ENCODE results near the gene RHOH.
"Not testable (repeated sequence)": the region's sequence is repeated elsewhere in the genome, so short reads cannot be mapped to it uniquely, and the experiment has no call there.

Gene RHOH

DNA sequence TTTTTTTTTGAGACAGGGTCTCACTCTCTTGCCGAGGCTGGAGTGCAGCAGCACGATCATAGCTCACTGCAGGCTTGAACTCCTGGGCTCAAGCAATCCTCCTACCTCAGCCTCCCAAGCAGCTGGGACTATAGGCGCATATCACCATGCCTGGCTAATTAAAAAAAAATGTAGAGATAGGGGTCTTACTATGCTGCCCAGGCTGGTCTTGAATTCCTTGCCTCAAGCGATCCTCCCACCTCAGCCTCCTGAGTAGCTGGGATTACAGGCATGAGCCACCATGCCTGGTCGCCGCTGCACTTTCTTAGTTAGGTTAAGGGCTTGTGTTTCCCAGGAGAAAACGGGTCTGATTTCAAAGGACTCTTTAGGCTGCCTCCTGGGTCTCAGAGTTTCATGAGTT lies 86.0 kb downstream of the RHOH start:
- not testable (repeated sequence) for H3K23ac ChIP-seq (ENCODE audit: low read length); H2AFZ ChIP-seq (ENCODE audit: insufficient read depth, low read length, poor library complexity); H3K9me3 ChIP-seq (ENCODE audit: insufficient read depth, low read depth, low read length); H3K4ac ChIP-seq (ENCODE audit: low read depth, low read length); H3K4me2 ChIP-seq (ENCODE audit: low read length); H3K27me3 ChIP-seq (ENCODE audit: insufficient read depth, low read length); H2BK12ac ChIP-seq (ENCODE audit: low read length); H3K9ac ChIP-seq (ENCODE audit: low read length); H3K79me1 ChIP-seq (ENCODE audit: low read length); H3K36me3 ChIP-seq (ENCODE audit: control insufficient read depth in 1 of 2, insufficient read depth in 2 of 2, low read length in 2 of 2); H3K4me3 ChIP-seq (ENCODE audit: low read depth, low read length); H4K8ac ChIP-seq (ENCODE audit: low read depth, low read length); H3K79me2 ChIP-seq (ENCODE audit: control insufficient read depth, insufficient read depth, low read length, poor library complexity)
- Histone ChIP-seq H2BK5ac (ENCODE audit: low read depth, low read length, poor library complexity) (peak overlapping the region; percentile 36), H2BK120ac (ENCODE audit: insufficient read depth, low read length, poor library complexity) (peak overlapping the region; percentile 26), H4K12ac (ENCODE audit: low read depth, low read length) (peak overlapping the region; percentile 39), H3K4me1 (ENCODE audit: control insufficient read depth in 1 of 2, insufficient read depth in 2 of 2, low read length in 2 of 2) (peaks cover 15% of the 10 kb centered on the region in 2 experiments), H3K18ac (ENCODE audit: low read length) (peak overlapping the region; percentile 63), H3K27ac (ENCODE audit: low read depth, low read length) (peak overlapping the region; percentile 40), H3K14ac (ENCODE audit: low read length) (peak overlapping the region; percentile 66), H2AK5ac (ENCODE audit: low read length) (peak overlapping the region; percentile 15), H4K91ac (ENCODE audit: low read depth, low read length) (peak overlapping the region; percentile 63)
- peak; percentile 74 to 88 for DNase-seq
- WGBS (ENCODE audit: extremely low coverage, insufficient coverage, insufficient read length) = no CpG with 5 or more reads among the region's 7 CpGs

DNA sequence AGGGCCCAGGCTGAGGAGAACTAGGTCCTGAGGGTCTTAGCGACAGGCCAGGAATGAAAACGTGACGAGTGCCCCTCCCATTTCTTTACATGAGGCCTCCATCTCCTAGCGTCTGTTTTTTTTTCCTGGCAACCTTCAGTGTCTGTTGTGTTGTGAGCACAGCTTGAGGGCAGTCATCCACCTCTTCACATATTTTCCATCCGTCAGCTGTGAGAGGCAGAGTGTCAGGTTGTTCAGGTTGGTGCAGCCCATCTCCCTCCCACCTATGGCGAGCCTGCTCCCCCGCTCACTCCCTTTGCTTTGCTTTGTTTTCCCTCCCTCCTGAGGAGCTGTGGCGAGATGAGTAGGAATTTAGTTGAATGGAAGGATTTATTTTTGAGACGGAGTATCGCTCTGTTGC lies 86.6 kb downstream of the RHOH start:
- H3K79me2 ChIP-seq (ENCODE audit: control insufficient read depth, insufficient read depth, low read length, poor library complexity) = no peaks in the 10 kb centered on the region
- H4K8ac ChIP-seq (ENCODE audit: low read depth, low read length) = peak overlapping the region; percentile 37
- H3K9ac ChIP-seq (ENCODE audit: low read length) = no peak overlapping the region
- peak overlapping the region; percentile 40 for H3K27ac ChIP-seq (ENCODE audit: low read depth, low read length)
- H3K4me1 ChIP-seq (ENCODE audit: control insufficient read depth in 1 of 2, insufficient read depth in 2 of 2, low read length in 2 of 2) = peaks cover 15% of the 10 kb centered on the region in 2 experiments
- peak; percentile 91 to 98 for DNase-seq
- peak overlapping the region; percentile 36 for H2BK5ac ChIP-seq (ENCODE audit: low read depth, low read length, poor library complexity)
- peaks cover 6% of the 10 kb centered on the region for H3K79me1 ChIP-seq (ENCODE audit: low read length)
- H4K12ac ChIP-seq (ENCODE audit: low read depth, low read length) = no peak overlapping the region
- H3K14ac ChIP-seq (ENCODE audit: low read length) = peak overlapping the region; percentile 66
- no peaks in the 10 kb centered on the region for H3K9me3 ChIP-seq (ENCODE audit: insufficient read depth, low read depth, low read length)
- no peaks in the 10 kb centered on the region for H3K27me3 ChIP-seq (ENCODE audit: insufficient read depth, low read length)
- H3K36me3 ChIP-seq (ENCODE audit: control insufficient read depth in 1 of 2, insufficient read depth in 2 of 2, low read length in 2 of 2) = no peaks in the 10 kb centered on the region
- peak overlapping the region; percentile 63 for H3K18ac ChIP-seq (ENCODE audit: low read length)
- H3K4me3 ChIP-seq (ENCODE audit: low read depth, low read length) = no peak overlapping the region
- H2BK12ac ChIP-seq (ENCODE audit: low read length) = no peak overlapping the region
- H3K4me2 ChIP-seq (ENCODE audit: low read length) = no peak overlapping the region
- WGBS (ENCODE audit: extremely low coverage, insufficient coverage, insufficient read length) = no CpG with 5 or more reads among the region's 10 CpGs
- peak overlapping the region; percentile 26 for H2BK120ac ChIP-seq (ENCODE audit: insufficient read depth, low read length, poor library complexity)
- peak overlapping the region; percentile 15 for H2AK5ac ChIP-seq (ENCODE audit: low read length)
- peak overlapping the region; percentile 63 for H4K91ac ChIP-seq (ENCODE audit: low read depth, low read length)
- no peak overlapping the region for H3K23ac ChIP-seq (ENCODE audit: low read length)
- H3K4ac ChIP-seq (ENCODE audit: low read depth, low read length) = no peak overlapping the region
- no peak overlapping the region for H2AFZ ChIP-seq (ENCODE audit: insufficient read depth, low read length, poor library complexity)

DNA sequence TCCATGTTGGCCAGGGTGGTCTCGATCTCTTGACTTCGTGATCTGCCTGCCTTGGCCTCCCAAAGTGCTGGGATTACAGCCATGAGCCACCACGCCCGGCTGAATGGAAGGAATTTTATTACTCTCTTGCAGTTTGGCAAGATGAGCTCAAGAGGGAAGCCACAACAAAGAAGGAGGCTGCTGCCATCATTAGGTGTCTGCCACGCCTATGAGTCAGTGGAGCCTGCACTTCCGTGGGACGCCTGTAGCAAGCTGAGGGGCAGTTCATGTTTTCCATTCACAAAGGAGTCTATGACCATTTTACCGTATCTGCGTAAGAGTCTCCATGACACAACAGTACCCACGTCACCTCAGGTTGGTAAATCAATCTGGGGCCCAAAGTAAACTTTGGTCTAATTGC lies 87.1 kb downstream of the RHOH start:
- Histone ChIP-seq H3K14ac (ENCODE audit: low read length) (no peak overlapping the region), H4K12ac (ENCODE audit: low read depth, low read length) (no peak overlapping the region), H2AK5ac (ENCODE audit: low read length) (no peak overlapping the region), H2BK120ac (ENCODE audit: insufficient read depth, low read length, poor library complexity) (no peak overlapping the region), H4K91ac (ENCODE audit: low read depth, low read length) (no peak overlapping the region), H2AFZ (ENCODE audit: insufficient read depth, low read length, poor library complexity) (no peak overlapping the region), H3K79me1 (ENCODE audit: low read length) (peaks cover 6% of the 10 kb centered on the region), H4K8ac (ENCODE audit: low read depth, low read length) (no peak overlapping the region), H3K9ac (ENCODE audit: low read length) (no peak overlapping the region), H2BK12ac (ENCODE audit: low read length) (no peak overlapping the region), H3K4me1 (ENCODE audit: control insufficient read depth in 1 of 2, insufficient read depth in 2 of 2, low read length in 2 of 2) (peaks cover 15% of the 10 kb centered on the region in 2 experiments), H3K4me2 (ENCODE audit: low read length) (no peak overlapping the region), H3K4me3 (ENCODE audit: low read depth, low read length) (no peak overlapping the region), H3K4ac (ENCODE audit: low read depth, low read length) (no peak overlapping the region), H3K9me3 (ENCODE audit: insufficient read depth, low read depth, low read length) (no peaks in the 10 kb centered on the region), H3K36me3 (ENCODE audit: control insufficient read depth in 1 of 2, insufficient read depth in 2 of 2, low read length in 2 of 2) (no peaks in the 10 kb centered on the region), H2BK5ac (ENCODE audit: low read depth, low read length, poor library complexity) (no peak overlapping the region), H3K23ac (ENCODE audit: low read length) (no peak overlapping the region), H3K27me3 (ENCODE audit: insufficient read depth, low read length) (no peaks in the 10 kb centered on the region), H3K27ac (ENCODE audit: low read depth, low read length) (no peak overlapping the region), H3K79me2 (ENCODE audit: control insufficient read depth, insufficient read depth, low read length, poor library complexity) (no peaks in the 10 kb centered on the region), H3K18ac (ENCODE audit: low read length) (no peak overlapping the region)
- DNase-seq = peak; percentile 94 to 95
- WGBS (ENCODE audit: extremely low coverage, insufficient coverage, insufficient read length) = no CpG with 5 or more reads among the region's 10 CpGs

DNA sequence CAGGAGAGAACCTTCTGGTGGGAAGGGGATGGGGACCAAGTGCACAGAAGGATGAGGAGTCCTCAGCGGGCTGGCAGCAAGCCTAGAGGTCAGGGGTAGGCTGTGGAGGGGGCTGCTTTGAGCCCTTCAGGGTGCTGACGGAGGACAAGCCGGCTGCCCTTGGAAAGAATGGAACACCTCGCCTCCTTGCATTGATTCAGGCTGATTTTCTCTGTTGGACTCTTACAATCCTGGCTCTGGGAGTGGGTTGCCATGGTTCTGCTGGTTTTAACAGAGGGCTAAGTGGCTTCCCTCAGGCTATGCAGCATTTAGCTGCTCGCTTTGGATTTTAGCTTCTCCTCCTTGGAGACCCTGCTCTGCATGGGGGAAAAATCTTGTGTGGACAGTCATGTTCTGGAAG lies 88.9 kb downstream of the RHOH start:
- H4K8ac ChIP-seq (ENCODE audit: low read depth, low read length) = no peak overlapping the region
- H3K4me1 ChIP-seq (ENCODE audit: control insufficient read depth in 1 of 2, insufficient read depth in 2 of 2, low read length in 2 of 2) = peaks cover 15 to 17% of the 10 kb centered on the region in 2 experiments
- H3K9ac ChIP-seq (ENCODE audit: low read length) = no peak overlapping the region
- WGBS (ENCODE audit: extremely low coverage, insufficient coverage, insufficient read length) = no CpG with 5 or more reads among the region's 5 CpGs
- H3K79me2 ChIP-seq (ENCODE audit: control insufficient read depth, insufficient read depth, low read length, poor library complexity) = no peaks in the 10 kb centered on the region
- no peaks in the 10 kb centered on the region for H3K9me3 ChIP-seq (ENCODE audit: insufficient read depth, low read depth, low read length)
- H2AFZ ChIP-seq (ENCODE audit: insufficient read depth, low read length, poor library complexity) = no peak overlapping the region
- H2BK12ac ChIP-seq (ENCODE audit: low read length) = peak overlapping the region; percentile 65
- H2AK5ac ChIP-seq (ENCODE audit: low read length) = no peak overlapping the region
- peaks cover 6% of the 10 kb centered on the region for H3K79me1 ChIP-seq (ENCODE audit: low read length)
- H3K4me3 ChIP-seq (ENCODE audit: low read depth, low read length) = no peak overlapping the region
- H3K4me2 ChIP-seq (ENCODE audit: low read length) = no peak overlapping the region
- no peak overlapping the region for H3K27ac ChIP-seq (ENCODE audit: low read depth, low read length)
- H3K18ac ChIP-seq (ENCODE audit: low read length) = no peak overlapping the region
- no peaks in the 10 kb centered on the region for H3K36me3 ChIP-seq (ENCODE audit: control insufficient read depth in 1 of 2, insufficient read depth in 2 of 2, low read length in 2 of 2)
- no peak overlapping the region for H3K14ac ChIP-seq (ENCODE audit: low read length)
- no peak overlapping the region for H3K23ac ChIP-seq (ENCODE audit: low read length)
- H3K4ac ChIP-seq (ENCODE audit: low read depth, low read length) = no peak overlapping the region
- H3K27me3 ChIP-seq (ENCODE audit: insufficient read depth, low read length) = no peaks in the 10 kb centered on the region
- H2BK120ac ChIP-seq (ENCODE audit: insufficient read depth, low read length, poor library complexity) = no peak overlapping the region
- no peak overlapping the region for H2BK5ac ChIP-seq (ENCODE audit: low read depth, low read length, poor library complexity)
- peak overlapping the region; percentile 28 for H4K91ac ChIP-seq (ENCODE audit: low read depth, low read length)
- H4K12ac ChIP-seq (ENCODE audit: low read depth, low read length) = no peak overlapping the region
- DNase-seq = peak in 1 of 2 donors; percentile 41

All from trophoblast cell (in vitro differentiated cells and primary cell).